Stimulated activated CD4-positive, alpha-beta T cell treated with anti-CD3 and anti-CD28 coated beads, TNF-alpha, amount 100 ng/mL, for 24 hours (primary cell): ENCODE data around the gene CLIC4.

Experiments
- DNase-seq, 3 experiments: peaks; one replicate each; pipeline ENCODE4 v3.0.0-alpha.2; 2020; ENCODE audit warnings: low read depth in 3 of 3

The CLIC4 gene

GRCh38 chr1:24859063-24860010 is 114.1 kb downstream of the CLIC4 start:
- no peak for DNase-seq

- no peak for DNase-seq
Measured at GRCh38 chr1:24860841-24861240, 115.6 kb downstream of the CLIC4 start.

GRCh38 chr1:24861821-24862727 is 116.8 kb downstream of the CLIC4 start:
- no peak for DNase-seq

GRCh38 chr1:24862775-24863483 is 117.7 kb downstream of the CLIC4 start:
- DNase-seq: no peak

GRCh38 chr1:24864370-24864777 is 119.1 kb downstream of the CLIC4 start:
- no peak for DNase-seq

GRCh38 chr1:24865168-24865567 is 119.9 kb downstream of the CLIC4 start:
- DNase-seq: no peak

GRCh38 chr1:24865587-24865986 is 120.3 kb downstream of the CLIC4 start:
- DNase-seq: no peak

- DNase-seq: no peak
Measured at GRCh38 chr1:24866211-24867083, 121.2 kb downstream of the CLIC4 start.

GRCh38 chr1:24867084-24867870 is 122.0 kb downstream of the CLIC4 start:
- no peak for DNase-seq

GRCh38 chr1:24868016-24868875 is 123.0 kb downstream of the CLIC4 start:
- no peak for DNase-seq

- no peak for DNase-seq
Measured at GRCh38 chr1:24870551-24871195, 125.4 kb downstream of the CLIC4 start.

- no peak for DNase-seq
Measured at GRCh38 chr1:24871306-24871901, 126.2 kb downstream of the CLIC4 start.

- DNase-seq: no peak
Measured at GRCh38 chr1:24872061-24872850, 127.0 kb downstream of the CLIC4 start.

GRCh38 chr1:24873148-24873547 is 127.9 kb downstream of the CLIC4 start:
- no peak for DNase-seq

GRCh38 chr1:24874056-24874455 is 128.8 kb downstream of the CLIC4 start:
- no peak for DNase-seq

GRCh38 chr1:24874611-24875234 is 129.5 kb downstream of the CLIC4 start:
- DNase-seq: no peak

- DNase-seq: no peak
Measured at GRCh38 chr1:24875257-24875656, 130.0 kb downstream of the CLIC4 start.
